HFFc6 (cell line): Measurements from ENCODE around the gene IQCH. TPM values are rescaled to one million over a fixed set of nuclear protein-coding genes. Genes with fewer than 3 reads are reported as not detected.

Experiments
- DNase-seq: peaks from one replicate; pipeline ENCODE4 v3.0.0-alpha.2; 2018
- H3K27ac Mint-ChIP-seq: 2 replicates; pipeline ENCODE4 v1.8.0; 2020; ENCODE audit warnings: mild to moderate bottlenecking, mixed read lengths
- H3K27me3 Mint-ChIP-seq: 2 replicates; pipeline ENCODE4 v1.8.0; 2021; ENCODE audit warnings: mild to moderate bottlenecking, moderate library complexity, mixed read lengths; ENCODE audit not compliant: insufficient read depth
- H3K36me3 Mint-ChIP-seq: 2 replicates; pipeline ENCODE4 v1.8.0; 2021; ENCODE audit warnings: low read depth, mixed read lengths
- H3K4me1 Mint-ChIP-seq: 2 replicates; pipeline ENCODE4 v1.8.0; 2020; ENCODE audit warnings: low read depth, mixed read lengths
- H3K4me3 Mint-ChIP-seq: 2 replicates; pipeline ENCODE4 v1.8.0; 2020; ENCODE audit warnings: mild to moderate bottlenecking, moderate library complexity, mixed read lengths
- H3K9me3 Mint-ChIP-seq: 2 replicates; pipeline ENCODE4 v1.8.0; 2020; ENCODE audit warnings: mild to moderate bottlenecking, mixed read lengths
- long read RNA-seq: library from polyadenylated mRNA; unstranded; transcript quantifications from one replicate; pipeline ENCODE4 v2.0.0, GENCODE V29; 2019
- total RNA-seq, 6 experiments: library from RNA; stranded (reverse); fragmentation: NEBNext Ultra II Directional; extraction: Animal tissue kit (Norgen Biotek cat#: 25700); gene quantifications; 2 replicates in 1 of 6; 3 replicates in 5 of 6; pipeline ENCODE4 v1.2.3, GENCODE V29; 2021
- TF ChIP-seq, protein P1 (sequence below): fragments of 200-600 bp; sonication (generic); IDR thresholded peaks from 2 replicates; pipeline ENCODE4 v1.5.0; 2021; ENCODE audit warnings: antibody characterized with exemption, mild to moderate bottlenecking

The IQCH gene
- total RNA-seq, result 1 to 10 TPM; 1.1 to 2.2 (median 1.5) TPM
- long read RNA-seq, partial matches to known transcripts, result 2 of 4 reads
- long read RNA-seq, other reads (novel, unspliced or antisense), result 2 of 4 reads

DNA sequence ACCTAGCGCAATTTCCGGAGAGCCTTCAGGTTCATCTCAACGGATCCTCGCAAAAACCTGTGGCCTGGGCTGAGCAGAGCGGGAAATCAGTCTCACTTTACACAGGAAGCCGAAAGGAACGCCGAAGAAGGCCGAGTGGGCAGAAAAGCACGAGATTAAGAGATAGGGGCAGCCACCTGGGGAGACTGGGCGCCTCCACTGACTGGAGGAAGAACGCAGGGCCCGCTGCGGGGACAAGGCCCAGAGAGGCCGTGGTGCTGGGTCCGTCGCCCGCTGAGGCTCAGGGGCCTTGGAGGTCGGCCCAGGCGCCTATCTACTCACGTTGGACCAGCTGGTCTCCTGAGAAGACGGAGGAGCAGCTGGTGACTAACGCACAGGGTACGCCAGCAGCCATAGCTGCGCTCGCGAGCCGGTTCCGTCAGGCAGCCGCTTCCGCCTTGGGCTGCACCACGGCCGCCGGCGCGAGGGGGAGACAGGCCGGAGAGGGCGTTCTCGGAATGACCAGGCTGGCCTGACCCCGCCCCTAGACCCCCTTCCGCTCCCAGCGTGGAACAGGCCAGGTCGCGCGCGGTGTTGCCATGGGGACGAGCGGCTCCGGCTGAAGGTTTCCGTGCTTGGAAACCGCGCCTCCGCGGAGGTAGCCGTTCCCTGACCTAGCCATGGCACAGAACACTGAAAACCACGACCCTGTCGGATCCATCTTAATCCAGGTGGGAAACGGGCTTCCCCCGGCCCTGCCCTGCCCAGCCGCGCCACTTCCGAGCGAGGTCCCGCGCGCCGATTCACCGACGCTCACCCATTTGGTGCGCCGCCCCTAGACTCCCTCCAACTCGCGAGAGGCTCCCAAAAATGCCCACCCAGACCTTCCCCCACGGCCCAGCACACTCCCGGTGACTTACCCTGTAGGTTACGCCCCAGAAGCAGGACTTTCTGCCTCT is at the start of gene IQCH, which contains the start of gene AAGAB:
IQCH (plus strand) TSS at position 549 of the 938 bp plus-strand sequence; CDS start at position 660, 111 bp downstream.
AAGAB (minus strand) TSS at position 424 of the 938 bp plus-strand sequence; CDS start at position 394, 30 bp downstream.
- DNase-seq, result peak; percentile 99
- peaks cover 6% of the 10 kb centered on the region; the same call in 1 of the 2 replicates for H3K36me3 Mint-ChIP-seq
- H3K27me3 Mint-ChIP-seq, result no peaks in the 10 kb centered on the region; the same call in 1 of the 2 replicates
- H3K27ac Mint-ChIP-seq, result peak within 1 kb of the TSS; percentile 98
- peaks cover 41% of the 10 kb centered on the region for H3K4me1 Mint-ChIP-seq
- no peaks in the 10 kb centered on the region for H3K9me3 Mint-ChIP-seq
- TF ChIP-seq, protein P1, sequence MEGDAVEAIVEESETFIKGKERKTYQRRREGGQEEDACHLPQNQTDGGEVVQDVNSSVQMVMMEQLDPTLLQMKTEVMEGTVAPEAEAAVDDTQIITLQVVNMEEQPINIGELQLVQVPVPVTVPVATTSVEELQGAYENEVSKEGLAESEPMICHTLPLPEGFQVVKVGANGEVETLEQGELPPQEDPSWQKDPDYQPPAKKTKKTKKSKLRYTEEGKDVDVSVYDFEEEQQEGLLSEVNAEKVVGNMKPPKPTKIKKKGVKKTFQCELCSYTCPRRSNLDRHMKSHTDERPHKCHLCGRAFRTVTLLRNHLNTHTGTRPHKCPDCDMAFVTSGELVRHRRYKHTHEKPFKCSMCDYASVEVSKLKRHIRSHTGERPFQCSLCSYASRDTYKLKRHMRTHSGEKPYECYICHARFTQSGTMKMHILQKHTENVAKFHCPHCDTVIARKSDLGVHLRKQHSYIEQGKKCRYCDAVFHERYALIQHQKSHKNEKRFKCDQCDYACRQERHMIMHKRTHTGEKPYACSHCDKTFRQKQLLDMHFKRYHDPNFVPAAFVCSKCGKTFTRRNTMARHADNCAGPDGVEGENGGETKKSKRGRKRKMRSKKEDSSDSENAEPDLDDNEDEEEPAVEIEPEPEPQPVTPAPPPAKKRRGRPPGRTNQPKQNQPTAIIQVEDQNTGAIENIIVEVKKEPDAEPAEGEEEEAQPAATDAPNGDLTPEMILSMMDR, result peak; percentile 38
- peak within 1 kb of the TSS; percentile 98 for H3K4me3 Mint-ChIP-seq

DNA sequence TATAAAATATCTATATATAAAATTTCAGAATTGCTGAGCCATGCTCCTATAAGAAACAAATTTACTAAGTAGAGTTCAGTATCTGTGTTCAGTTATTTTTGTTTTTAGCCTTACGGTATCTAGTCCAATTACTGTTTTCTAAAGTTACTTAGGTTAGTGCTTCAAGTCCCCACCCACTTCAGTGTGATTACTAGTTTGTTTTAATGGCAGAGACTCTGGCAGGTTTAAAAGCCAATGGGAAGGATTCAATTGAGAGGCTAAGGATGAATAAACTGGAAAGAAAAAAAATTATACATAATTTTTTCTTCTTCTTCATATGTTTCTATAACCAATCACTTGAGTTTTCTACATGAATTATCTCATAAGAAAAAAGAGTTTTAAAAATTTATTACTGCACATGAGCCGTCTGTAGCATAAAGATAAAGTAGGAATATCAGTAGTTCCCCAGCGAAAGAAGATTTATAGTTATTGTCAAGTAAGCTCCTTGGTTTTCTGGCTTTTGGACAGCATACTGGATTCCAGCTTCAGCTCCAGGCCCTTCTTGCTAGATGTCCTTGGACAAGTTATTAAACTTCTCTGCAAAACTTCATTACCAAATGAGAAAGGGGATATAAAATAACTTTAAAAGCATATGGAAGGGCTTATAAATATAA is 46.9 kb upstream of the IQCH start:
- H3K9me3 Mint-ChIP-seq, result no peaks in the 10 kb centered on the region
- peaks cover 4% of the 10 kb centered on the region for H3K4me1 Mint-ChIP-seq
- TF ChIP-seq, protein P1, result no peak
- no peak overlapping the region for H3K27ac Mint-ChIP-seq
- DNase-seq, result no peak
- no peak overlapping the region for H3K4me3 Mint-ChIP-seq
- H3K27me3 Mint-ChIP-seq, result no peaks in the 10 kb centered on the region
- H3K36me3 Mint-ChIP-seq, result peaks cover 45% of the 10 kb centered on the region

DNA sequence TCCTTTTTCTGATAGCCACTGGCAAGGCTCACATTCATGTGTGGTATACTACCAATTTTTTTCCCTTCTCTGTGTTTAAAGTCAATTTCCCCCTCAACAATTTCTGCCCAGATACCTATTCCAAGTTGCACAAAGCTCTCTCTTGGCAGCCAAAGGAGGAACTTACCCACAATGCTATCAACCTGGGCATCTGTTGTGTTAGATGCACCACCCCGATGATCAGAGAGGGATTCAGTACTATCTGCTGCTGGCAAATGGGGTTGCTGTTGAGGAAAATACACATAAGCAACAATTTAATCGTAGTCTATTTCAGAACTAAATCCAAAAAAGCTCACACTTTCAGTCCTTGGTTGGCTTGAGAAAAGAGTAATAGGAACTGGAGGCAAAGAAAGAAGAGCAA is 46.2 kb upstream of the IQCH start:
- Mint-ChIP-seq H3K4me1 (peaks cover 8% of the 10 kb centered on the region), H3K27ac (no peak overlapping the region), H3K36me3 (peaks cover 40% of the 10 kb centered on the region), H3K9me3 (no peaks in the 10 kb centered on the region), H3K4me3 (no peak overlapping the region), H3K27me3 (no peaks in the 10 kb centered on the region)
- TF ChIP-seq, protein P1, result no peak
- no peak for DNase-seq

DNA sequence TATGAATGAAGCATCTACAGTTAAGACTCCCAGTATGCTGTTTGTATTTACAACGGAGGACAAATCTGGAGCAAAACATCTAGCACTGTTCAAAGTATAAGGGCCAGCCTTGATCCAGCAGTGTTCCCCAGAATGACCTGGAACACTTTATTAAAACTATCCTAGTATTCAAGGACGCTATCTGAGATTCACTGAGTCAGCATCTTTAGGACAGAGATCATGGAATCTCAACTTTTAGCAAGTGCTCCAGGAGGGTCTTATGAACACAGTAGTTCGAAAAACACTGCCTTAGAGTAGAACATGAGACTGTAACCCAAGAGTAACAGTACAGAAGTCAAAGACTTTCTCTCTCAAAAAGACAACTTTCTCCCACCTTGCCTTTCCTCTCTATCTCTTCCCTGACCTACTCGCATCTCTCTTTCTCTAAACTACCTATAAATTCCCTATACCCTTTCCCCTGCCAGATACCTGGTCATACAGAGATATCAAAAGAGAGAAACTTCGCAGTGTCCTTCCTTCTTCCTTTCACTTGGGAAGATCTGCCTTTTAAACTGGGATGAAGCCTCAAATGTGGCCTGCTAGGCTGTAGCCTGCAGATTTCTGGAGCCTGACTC is 43.9 kb upstream of the IQCH start:
- H3K9me3 Mint-ChIP-seq, result no peaks in the 10 kb centered on the region
- H3K4me1 Mint-ChIP-seq, result peaks cover 16% of the 10 kb centered on the region
- TF ChIP-seq, protein P1, result no peak
- H3K27me3 Mint-ChIP-seq, result no peaks in the 10 kb centered on the region
- H3K4me3 Mint-ChIP-seq, result no peak overlapping the region
- H3K36me3 Mint-ChIP-seq, result peaks cover 32% of the 10 kb centered on the region
- no peak overlapping the region for H3K27ac Mint-ChIP-seq
- no peak for DNase-seq

DNA sequence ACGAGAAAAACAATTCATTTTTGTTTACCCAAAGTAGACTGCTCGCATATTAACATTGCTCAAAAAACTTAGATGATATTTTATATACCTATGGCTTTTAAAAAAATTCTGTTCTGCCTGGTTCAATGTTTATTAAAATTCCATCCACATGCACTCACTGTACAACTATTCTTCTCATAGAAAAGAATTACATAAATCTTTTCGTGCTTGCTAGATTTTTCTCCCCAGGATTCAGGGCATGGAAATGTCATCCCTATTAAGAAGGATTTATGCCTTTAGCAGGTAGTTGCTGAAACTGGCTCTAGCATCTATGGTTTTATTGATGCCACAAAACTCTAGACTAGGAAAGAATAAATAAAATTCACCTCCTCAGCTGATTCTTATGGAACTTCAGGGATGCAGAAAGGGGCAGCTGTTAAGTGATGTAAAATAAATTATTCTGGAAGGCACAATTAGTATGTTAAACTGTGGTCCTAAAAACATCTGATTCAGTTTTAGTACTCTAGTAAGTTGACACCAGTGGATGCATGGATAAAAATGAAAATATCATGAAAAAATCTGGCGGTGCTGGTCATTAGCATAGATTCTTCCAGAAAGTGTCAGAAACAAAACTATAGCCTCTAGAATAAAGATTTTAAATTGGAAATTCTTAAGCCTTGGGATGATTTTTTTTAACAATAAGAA is 41.8 kb upstream of the IQCH start:
- Mint-ChIP-seq H3K36me3 (peaks cover 25% of the 10 kb centered on the region), H3K27ac (no peak overlapping the region), H3K27me3 (no peaks in the 10 kb centered on the region), H3K4me3 (no peak overlapping the region), H3K4me1 (peaks cover 27% of the 10 kb centered on the region), H3K9me3 (no peaks in the 10 kb centered on the region)
- DNase-seq, result no peak
- TF ChIP-seq, protein P1, result no peak
